ENCODE results near the gene DDX27. TPM values are rescaled to one million over a fixed set of nuclear protein-coding genes. Genes with fewer than 3 reads are reported as not detected.

The DDX27 gene
- total RNA-seq, 1 donor from 2014 or later: 43.6 TPM

DNA sequence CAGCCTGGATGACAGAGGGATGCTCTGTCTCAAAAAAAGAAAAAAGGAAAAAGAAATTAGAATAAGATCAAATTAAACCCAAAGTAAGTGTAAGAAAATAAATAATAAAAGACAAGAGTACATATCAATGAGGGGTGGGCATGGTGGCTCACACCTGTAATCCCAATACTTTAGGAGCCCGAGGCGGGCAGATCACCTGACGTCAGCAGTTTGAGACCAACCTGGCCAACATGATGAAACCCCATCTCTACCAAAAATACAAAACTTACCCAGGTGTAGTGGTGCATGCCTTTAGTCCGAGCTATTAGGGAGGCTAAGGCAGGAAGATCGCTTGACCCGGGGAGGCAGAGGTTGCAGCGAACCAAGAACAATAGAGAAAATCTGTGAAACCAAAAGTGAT is 16.2 kb upstream of the DDX27 start:
- intact Hi-C loops (cut with micrococcal nuclease): no loop called here

DNA sequence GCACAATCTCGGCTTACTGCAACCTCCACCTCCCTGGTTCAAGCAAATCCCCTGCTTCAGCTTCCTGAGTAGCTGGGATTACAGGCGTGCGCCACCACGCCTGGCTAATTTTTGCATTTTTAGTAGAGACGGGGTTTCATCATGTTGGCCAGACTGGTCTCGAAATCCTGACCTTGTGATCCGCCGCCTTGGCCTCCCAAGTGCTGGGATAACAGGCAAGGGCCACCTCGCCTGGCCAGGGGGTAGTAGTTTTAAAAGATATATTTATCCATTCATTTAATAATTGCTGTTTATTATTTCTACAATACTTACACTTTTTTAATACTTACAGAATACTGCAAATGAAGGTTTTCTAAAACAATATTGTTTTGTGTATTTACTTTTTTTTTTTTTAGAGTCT is 15.5 kb upstream of the DDX27 start:
- intact Hi-C loops (cut with micrococcal nuclease): no loop called here

DNA sequence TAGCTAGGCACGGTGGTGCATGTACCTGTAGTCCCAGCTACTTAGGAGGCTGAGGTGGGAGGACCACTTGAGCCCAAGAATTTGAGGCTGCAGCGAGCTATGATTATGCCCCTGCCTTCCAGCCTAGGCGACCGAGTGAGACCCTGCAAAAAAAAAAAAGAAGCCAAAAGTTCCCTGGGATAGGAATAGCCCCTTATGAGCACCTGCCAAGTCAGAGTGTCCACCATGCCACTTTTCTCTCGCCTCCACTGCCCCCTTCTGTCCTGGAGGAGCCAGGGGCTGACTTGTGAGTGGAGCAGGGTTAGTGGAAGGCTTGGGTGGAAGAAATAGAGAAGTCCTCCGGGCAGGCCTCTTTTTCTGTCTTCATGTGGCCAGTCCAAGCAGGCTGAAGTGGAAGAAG is 12.1 kb upstream of the DDX27 start:
- intact Hi-C loops (cut with micrococcal nuclease): no loop called here

DNA sequence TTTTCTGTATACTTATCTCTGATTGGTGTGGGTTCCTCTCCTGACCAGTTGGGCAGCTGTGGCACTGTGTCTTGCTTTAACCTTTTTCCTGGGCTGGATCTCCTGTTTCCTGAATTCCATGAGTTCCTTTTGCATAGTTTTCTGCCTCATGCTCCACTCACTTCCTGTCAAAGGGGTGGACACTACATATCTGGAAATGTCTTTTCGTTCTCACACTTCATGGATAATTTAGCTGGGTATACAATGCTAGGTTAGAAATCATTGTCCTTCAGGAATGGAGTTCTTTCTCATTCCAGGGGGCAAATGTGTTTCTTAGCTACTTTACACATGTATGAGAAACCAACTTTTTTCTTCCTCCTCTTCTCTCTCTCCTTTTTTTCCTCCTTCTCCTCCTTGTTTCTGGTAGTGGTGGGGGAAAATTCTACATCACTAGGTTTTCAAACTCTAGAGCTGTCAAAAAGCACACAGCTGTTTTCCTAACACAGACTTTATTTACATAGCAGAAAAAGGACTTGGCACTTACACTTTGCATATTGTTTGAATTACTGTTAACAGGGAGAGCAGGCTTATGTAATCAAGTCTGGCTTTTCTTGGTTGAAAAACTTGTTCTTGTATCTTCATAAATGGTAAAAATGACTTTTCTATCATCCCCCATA is 9.0 kb upstream of the DDX27 start:
- intact Hi-C loops (cut with micrococcal nuclease): loop anchor here (10.0 kb wide), 1 partner anchor 905 kb away; the partner anchor contains the start of gene UBE2V1

- intact Hi-C loops (cut with micrococcal nuclease): loop anchor here (10.0 kb wide), 1 partner anchor 904 kb away; the partner anchor contains the start of gene UBE2V1
Observed at GRCh38 chr20:49210757-49211110, 8.5 kb upstream of the DDX27 start.

DNA sequence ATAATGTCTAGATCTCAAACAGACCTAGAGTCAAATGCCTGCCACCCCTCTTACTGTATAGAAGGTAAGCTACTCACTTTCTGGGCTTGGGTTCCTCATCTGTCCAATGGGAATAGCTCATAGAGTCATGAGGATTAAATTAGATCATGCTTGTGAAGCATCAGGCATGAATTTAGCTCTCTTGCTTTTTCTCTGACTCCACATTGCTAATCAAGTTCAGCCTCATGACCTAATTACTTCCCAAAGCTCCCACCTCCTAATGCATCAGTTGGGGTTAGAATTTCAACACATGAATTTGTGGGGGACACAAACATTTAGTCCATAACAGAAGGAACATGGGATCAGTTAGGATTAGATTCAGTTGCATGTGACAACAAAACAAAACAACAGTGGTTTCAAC is 4.6 kb upstream of the DDX27 start:
- intact Hi-C loops (cut with micrococcal nuclease): loop anchor here (10.0 kb wide), 1 partner anchor 900 kb away; the partner anchor contains the start of gene UBE2V1

- intact Hi-C loops (cut with micrococcal nuclease): loop anchor here (10.0 kb wide), 1 partner anchor 900 kb away; the partner anchor contains the start of gene UBE2V1
Observed at GRCh38 chr20:49215232-49215631, 4.0 kb upstream of the DDX27 start.

- intact Hi-C loops (cut with micrococcal nuclease): loop anchor here (1.0 to 10.0 kb wide), 3 partner anchors 84 to 898 kb away; partner anchors contain the start of gene UBE2V1
Observed at GRCh38 chr20:49216991-49217578, 2.1 kb upstream of the DDX27 start.

GRCh38 chr20:49218739-49219090 is 501 bp upstream of the DDX27 start:
- intact Hi-C loops (cut with micrococcal nuclease): loop anchor here (1.0 to 10.0 kb wide), 7 partner anchors 30 to 896 kb away; partner anchors contain the start of genes ARFGEF2, CSE1L, STAU1 and UBE2V1

GRCh38 chr20:49219924-49220831 is 962 bp downstream of the DDX27 start:
- intact Hi-C loops (cut with micrococcal nuclease): loop anchor here (1.0 to 10.0 kb wide), 7 partner anchors 32 to 895 kb away; partner anchors contain the start of genes ARFGEF2, CSE1L, STAU1 and UBE2V1

DNA sequence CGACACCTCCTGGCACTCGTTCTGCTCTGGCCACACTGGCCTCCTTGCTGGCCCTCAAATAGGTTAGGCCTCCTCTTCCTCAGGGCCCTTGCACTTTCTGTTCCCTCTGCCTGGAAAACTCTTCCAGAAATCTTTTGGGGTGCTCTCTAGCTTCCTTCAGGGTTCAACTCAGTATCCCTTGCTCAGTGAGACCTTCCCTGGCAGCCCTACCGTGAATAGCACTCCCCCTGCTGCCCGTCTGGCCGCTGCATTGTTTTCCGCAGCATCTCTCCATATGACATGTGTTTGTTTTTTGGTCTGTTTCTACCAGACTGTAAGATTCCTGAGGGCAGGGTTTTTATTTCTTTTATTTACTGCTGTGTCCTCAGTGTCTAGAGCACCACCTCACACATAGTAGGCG is 6.7 kb downstream of the DDX27 start:
- intact Hi-C loops (cut with micrococcal nuclease): no loop called here

DNA sequence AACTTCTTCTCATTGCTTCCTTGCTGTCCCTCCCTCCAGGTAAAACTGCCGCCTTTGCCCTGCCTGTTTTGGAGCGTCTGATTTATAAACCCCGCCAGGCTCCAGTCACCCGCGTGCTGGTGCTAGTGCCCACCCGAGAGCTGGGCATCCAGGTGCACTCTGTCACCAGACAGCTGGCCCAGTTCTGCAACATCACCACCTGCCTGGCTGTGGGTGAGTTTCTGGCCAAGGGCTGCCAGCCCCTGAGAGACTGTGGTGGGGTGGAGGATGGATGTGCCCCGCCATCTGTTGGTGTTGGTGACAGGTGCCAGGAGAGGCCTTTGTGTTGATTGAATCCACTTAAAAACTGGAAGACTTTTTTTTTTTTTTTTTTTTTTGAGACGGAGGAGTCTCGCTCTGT is 9.5 kb downstream of the DDX27 start:
- intact Hi-C loops (cut with micrococcal nuclease): no loop called here

DNA sequence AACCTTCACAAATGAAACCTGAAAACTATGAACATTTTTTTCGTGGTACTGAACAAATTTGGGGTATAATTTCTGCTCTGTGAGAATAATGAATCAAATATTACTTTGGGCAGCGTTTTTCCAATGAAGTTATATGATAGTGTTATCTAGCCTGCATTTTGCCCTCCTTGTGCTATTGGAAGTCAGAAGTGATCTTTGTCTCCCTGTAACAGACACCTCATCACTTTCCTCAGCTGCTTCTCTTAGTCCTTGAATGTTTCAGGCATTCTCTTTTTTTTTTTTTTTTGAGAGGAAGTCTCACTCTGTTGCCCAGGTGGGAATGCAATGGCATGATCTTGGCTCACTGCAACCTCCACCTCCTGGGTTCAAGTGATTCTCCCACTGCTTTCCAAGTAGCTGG is 10.2 kb downstream of the DDX27 start:
- intact Hi-C loops (cut with micrococcal nuclease): no loop called here

DNA sequence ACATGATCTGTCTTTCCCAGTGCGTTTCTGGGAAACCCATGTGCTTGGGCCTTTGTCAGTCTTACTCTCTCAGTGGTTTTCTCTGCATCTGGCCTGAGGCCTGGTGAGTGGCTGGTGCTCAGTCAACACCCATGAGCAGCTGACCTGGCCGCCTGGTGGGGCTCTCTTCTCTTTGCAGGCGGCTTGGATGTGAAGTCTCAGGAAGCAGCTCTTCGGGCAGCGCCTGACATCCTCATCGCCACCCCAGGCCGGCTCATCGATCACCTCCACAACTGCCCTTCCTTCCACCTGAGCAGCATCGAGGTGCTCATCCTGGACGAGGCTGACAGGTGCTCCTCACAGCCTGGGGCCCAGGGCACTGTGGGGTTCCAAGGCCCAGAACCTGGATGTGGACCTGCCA is 10.8 kb downstream of the DDX27 start:
- intact Hi-C loops (cut with micrococcal nuclease): no loop called here

DNA sequence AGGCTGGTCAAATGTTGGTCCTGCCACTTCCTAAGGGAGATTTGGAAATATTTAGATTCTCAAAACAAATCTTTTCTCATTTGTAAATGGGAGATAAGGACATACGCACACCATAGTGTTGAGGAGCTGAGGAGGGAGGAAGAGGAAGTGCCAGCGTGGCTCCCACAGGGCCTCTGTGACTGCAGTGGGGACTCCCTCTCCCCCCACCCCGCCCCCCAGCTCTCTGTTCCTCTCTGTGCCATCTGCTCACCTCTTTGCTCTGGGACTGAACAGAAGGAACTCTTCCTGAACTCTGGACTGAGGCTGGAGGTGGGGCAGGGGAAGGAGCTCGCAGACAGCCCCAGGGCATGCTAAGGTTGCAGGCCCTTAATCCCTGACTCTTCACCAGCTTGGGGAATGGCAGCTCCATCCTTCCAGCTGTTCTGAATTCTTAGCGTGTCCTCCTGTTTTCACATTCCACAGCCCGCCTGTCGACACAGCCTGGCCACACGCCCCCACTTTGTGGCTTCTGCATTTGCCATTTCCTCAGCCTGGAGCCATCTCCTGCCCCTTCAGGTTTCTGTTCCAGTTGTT is 11.4 kb downstream of the DDX27 start:
- intact Hi-C loops (cut with micrococcal nuclease): no loop called here

- intact Hi-C loops (cut with micrococcal nuclease): no loop called here
Observed at GRCh38 chr20:49231471-49231870, 12.3 kb downstream of the DDX27 start.

DNA sequence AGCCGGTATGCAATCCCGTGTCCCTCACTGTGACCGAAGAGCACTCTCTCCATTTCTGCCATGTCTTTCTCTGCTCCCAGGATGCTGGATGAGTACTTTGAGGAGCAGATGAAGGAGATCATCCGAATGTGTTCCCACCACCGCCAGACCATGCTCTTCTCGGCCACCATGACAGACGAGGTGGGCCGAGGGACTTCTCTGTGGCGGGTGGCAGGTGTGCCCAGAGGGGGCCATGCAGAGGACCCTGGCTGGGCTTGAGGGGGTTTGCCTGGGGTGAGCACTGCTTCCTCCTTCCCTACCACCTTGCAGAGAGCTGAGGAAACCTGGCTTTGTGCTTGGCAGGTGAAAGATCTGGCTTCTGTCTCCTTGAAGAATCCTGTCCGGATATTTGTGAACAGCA is 14.0 kb downstream of the DDX27 start:
- intact Hi-C loops (cut with micrococcal nuclease): no loop called here

- intact Hi-C loops (cut with micrococcal nuclease): no loop called here
Observed at GRCh38 chr20:49234831-49235230, 15.6 kb downstream of the DDX27 start.

DNA sequence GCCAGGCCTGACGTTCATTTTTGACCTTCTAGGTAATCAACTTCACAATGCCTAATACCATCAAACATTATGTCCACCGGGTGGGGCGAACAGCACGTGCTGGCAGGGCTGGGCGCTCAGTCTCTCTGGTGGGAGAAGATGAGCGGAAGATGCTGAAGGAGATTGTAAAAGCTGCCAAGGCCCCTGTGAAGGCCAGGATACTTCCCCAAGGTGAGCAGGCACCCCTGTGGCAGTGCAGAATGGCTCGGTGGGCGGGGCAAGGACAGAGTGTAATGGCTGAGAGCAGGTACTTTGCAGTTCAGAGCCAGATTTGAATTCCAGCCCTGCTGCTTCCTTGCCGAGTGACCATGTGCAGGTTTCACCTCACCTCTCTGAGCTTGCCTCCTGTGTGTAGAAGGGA is 17.1 kb downstream of the DDX27 start:
- intact Hi-C loops (cut with micrococcal nuclease): no loop called here

GRCh38 chr20:49237531-49237930 is 18.3 kb downstream of the DDX27 start:
- intact Hi-C loops (cut with micrococcal nuclease): no loop called here

DNA sequence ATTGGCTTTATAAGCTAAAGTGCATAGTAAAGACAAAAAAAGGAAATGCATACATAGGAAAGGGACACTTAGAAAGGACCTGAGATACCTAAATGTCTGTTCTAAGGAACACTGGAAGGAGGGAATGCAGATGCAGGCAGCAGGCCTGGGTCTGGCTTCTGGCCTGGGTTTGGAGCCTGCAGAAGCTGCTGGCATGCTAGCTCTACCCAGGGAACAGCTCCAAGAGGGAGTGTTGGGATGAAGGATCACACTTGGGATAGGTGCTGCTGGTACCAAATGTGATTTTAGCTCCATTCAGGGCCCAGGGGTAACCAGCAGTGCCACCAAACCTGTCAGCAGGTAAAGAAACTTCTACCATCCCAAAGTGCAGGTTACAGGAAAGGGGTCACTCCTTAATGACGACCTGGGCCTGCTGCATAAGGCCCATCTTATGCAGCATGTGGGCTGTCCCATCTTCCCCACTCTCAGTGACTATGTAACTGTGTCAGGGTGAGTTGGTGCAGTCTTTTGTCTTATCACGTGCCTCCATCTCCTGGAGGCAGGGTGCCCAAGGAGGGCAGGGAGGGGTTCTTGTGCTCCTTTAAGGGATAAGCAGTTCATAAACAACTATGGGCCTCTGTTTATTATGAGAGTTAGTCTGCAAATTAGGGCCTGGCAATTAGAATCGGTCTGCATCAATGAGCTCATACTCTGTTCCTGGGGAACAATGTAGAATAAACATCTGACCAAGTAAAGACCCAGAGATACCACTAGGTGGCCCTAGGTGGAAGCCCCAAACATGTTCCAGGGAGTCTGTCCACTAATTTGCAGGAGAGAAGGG is 26.9 kb downstream of the DDX27 start:
- intact Hi-C loops (cut with micrococcal nuclease): loop anchor here (1.0 kb wide), 1 partner anchor 77 kb away; no protein-coding TSS in a partner anchor
